Colonic mucosa (tissue), 4 donors: ENCODE measurements around the gene UPF3B. TPM values are rescaled to one million over a fixed set of nuclear protein-coding genes. Genes with fewer than 3 reads are reported as not detected.

Source experiments
- DNase-seq: peaks from one replicate; pipeline ENCODE4 v3.0.0-alpha.2; 2020
- H3K27ac ChIP-seq: fragments of 200-600 bp; one replicate; pipeline ENCODE4 v1.8.0; 2021
- H3K27me3 ChIP-seq: fragments of 200-600 bp; one replicate; pipeline ENCODE4 v1.8.0; 2021
- H3K36me3 ChIP-seq: fragments of 200-600 bp; one replicate; pipeline ENCODE4 v1.8.0; 2021
- H3K4me1 ChIP-seq: fragments of 200-600 bp; one replicate; pipeline ENCODE4 v1.8.0; 2021; ENCODE audit warnings: mild to moderate bottlenecking
- H3K4me3 ChIP-seq: fragments of 200-600 bp; one replicate; pipeline ENCODE4 v1.8.0; 2021
- H3K9ac ChIP-seq, 2 donors: one replicate each; pipeline ENCODE4 v1.7.0; 2013; ENCODE audit warnings: control low read depth in 2 of 2, low read depth in 2 of 2, low read length in 2 of 2
- H3K9me3 ChIP-seq: fragments of 200-600 bp; one replicate; pipeline ENCODE4 v1.8.0; 2021
- intact Hi-C: fragments of 100-400 bp; cut with DNase I; formaldehyde crosslinking; loops from one replicate; pipeline ENCODE4 v1.14.1; 2022
- total RNA-seq, 2 donors: library from RNA; stranded (reverse); fragmentation: NEBNext Ultra II Directional in 1 of 2; extraction: Animal tissue kit (Norgen Biotek cat#: 25700) in 1 of 2; gene quantifications; one replicate each; pipeline ENCODE4 v1.2.1, GENCODE V29; 2021
- TF ChIP-seq, protein P1 (sequence below): fragments of 200-600 bp; IDR thresholded peaks from one replicate; pipeline ENCODE4 v1.8.0; 2022; ENCODE audit warnings: antibody characterized with exemption, mild to moderate bottlenecking
- donor health status: healthy.
- donor health status: DM: no; HTN: no; CAD: no.
- donor health status: DM: no; HTN: no; CAD: no.

Gene UPF3B
- total RNA-seq, 2 donors from 2014 or later = 10.2 to 10.5 TPM

DNA sequence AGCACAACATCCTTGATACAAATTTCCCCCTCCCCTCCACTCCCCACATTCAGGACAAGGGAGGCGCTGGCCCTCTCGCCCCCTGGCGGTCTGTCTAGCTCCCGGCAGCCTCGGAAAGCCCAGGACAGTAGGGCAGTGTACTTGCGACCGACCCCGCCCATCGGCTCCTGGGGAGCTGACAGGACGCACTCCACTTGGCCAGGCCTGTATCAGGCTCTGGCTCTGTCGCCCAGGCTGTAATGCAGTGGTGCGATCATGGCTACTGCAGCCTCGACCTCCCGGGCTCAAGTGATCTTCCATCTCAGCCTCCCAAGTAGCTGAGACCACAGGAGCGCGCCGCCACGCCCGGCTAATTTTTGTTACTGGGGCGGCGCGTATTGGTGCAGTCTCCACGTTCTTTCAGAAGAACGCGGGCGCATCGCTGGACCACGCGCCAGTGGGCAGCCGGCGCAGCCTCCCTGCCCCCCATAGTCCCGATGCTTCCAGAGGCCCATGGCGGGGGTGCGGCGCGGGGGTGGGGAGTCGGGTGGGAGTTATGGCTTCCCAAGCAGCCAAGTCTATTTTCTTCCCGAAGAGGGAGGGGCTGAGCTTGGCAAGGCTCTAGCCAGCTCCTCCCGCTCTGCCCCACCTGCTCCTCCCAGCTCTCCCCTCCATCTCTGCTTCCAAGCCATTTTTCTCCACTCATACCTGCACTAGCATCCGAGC, 35.1 kb upstream of the UPF3B start:
- TF ChIP-seq, protein P1, sequence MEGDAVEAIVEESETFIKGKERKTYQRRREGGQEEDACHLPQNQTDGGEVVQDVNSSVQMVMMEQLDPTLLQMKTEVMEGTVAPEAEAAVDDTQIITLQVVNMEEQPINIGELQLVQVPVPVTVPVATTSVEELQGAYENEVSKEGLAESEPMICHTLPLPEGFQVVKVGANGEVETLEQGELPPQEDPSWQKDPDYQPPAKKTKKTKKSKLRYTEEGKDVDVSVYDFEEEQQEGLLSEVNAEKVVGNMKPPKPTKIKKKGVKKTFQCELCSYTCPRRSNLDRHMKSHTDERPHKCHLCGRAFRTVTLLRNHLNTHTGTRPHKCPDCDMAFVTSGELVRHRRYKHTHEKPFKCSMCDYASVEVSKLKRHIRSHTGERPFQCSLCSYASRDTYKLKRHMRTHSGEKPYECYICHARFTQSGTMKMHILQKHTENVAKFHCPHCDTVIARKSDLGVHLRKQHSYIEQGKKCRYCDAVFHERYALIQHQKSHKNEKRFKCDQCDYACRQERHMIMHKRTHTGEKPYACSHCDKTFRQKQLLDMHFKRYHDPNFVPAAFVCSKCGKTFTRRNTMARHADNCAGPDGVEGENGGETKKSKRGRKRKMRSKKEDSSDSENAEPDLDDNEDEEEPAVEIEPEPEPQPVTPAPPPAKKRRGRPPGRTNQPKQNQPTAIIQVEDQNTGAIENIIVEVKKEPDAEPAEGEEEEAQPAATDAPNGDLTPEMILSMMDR = peak; percentile 43
- DNase-seq = peak; percentile 77
- H3K4me3 ChIP-seq = peak overlapping the region; percentile 33
- H3K9me3 ChIP-seq = no peaks in the 10 kb centered on the region
- no peaks in the 10 kb centered on the region for H3K27me3 ChIP-seq
- H3K9ac ChIP-seq = no peak overlapping the region
- intact Hi-C loops = loop anchor here (10.0 kb wide), 1 partner anchor 373 kb away; no protein-coding TSS in a partner anchor
- no peaks in the 10 kb centered on the region for H3K36me3 ChIP-seq
- no peak overlapping the region for H3K27ac ChIP-seq
- no peaks in the 10 kb centered on the region for H3K4me1 ChIP-seq

DNA sequence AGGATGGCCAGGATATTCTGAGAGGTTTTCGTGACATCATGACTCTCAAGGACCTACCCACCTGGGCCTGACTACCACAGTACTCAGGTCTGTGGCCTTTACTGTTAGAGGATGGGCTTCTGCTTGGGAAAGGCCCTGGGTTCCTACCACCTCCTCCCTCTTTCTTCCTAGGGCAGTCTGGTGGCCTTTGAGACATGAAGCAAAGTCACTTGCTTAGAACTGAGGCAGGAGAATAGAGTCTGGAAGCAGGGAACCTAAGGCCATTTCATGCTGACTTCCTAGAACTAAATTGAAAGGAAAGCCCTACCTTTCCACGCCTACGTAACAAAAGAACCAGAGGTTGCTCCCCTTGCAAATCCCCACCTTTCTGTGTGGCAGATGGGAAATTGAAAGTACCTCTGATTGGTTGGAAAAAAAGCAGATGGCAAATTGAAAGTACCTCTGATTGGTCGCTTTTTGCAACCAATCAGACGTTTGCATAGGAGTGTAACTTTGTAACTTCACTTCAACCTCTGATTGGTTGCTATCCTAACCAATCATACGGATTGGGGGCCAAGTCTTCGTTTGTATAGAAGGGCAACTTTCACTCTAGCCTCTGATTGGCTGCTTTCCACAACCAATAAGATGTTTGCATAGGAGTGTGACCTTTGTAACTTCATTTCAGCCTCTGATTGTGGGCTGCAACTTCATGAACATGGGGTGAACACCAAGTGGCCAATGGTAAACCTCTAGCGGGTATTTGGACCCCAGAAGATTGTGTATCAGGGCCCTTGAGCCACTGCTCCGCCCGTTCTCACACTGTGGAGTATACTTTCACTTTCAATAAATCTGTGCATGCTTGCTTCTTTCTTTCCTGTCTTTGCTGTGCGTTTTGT, 33.0 kb upstream of the UPF3B start:
- H3K9ac ChIP-seq = peak overlapping the region in 1 of 2 donors; percentile 0
- H3K27ac ChIP-seq = no peak overlapping the region
- H3K9me3 ChIP-seq = no peaks in the 10 kb centered on the region
- H3K4me1 ChIP-seq = no peaks in the 10 kb centered on the region
- peak; percentile 29 for DNase-seq
- no peaks in the 10 kb centered on the region for H3K27me3 ChIP-seq
- intact Hi-C loops = loop anchor here (10.0 kb wide), 1 partner anchor 371 kb away; no protein-coding TSS in a partner anchor
- TF ChIP-seq, protein P1 = no peak
- no peak overlapping the region for H3K4me3 ChIP-seq
- no peaks in the 10 kb centered on the region for H3K36me3 ChIP-seq

DNA sequence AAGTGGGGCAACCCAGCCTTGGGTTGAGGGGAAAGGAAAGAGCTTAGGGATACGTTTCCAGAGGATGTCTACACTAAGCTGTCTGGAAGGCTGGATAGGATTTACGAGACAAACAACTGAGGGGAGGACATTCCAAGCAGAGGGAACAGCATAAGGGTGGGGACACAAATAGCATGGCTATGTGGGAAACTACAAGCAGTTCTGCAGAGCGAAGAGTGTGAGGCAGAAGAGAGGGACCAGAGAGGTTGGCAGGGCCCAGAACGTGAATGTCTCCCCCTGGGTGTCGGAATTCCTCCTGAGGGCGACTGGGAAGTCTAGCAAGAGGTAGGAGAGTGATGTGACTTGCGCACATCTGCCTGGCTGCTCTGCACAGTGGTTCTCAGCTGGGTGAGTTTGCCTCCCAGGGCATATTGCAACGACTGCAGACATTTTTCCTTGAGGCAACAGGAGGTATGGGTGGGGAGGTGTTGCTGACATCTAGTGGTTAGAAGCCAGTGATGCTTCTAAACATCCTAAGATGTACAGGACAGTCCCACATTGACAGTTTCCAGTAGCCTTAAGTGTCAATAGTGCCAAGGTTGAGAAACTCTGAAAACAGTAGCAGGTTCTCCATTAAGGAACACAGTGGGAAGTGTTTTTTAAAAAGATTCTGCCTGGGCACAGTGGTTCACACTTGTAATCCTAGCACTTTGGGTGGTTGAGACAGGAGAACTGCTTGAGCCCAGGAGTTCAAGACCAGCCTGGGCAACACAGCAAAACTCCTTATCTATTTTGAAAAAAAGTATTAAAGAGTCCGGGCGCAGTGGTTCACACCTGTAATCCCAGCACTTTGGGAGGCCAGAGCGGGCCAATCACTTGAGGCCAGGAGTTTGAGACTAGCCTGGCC, 28.0 kb upstream of the UPF3B start:
- intact Hi-C loops = loop anchor here (10.0 kb wide), 1 partner anchor 366 kb away; no protein-coding TSS in a partner anchor
- no peak overlapping the region for H3K9ac ChIP-seq
- no peaks in the 10 kb centered on the region for H3K36me3 ChIP-seq
- H3K4me3 ChIP-seq = no peak overlapping the region
- TF ChIP-seq, protein P1 = peak; percentile 24
- DNase-seq = peak; percentile 24
- no peaks in the 10 kb centered on the region for H3K9me3 ChIP-seq
- no peak overlapping the region for H3K27ac ChIP-seq
- H3K27me3 ChIP-seq = no peaks in the 10 kb centered on the region
- no peaks in the 10 kb centered on the region for H3K4me1 ChIP-seq

DNA sequence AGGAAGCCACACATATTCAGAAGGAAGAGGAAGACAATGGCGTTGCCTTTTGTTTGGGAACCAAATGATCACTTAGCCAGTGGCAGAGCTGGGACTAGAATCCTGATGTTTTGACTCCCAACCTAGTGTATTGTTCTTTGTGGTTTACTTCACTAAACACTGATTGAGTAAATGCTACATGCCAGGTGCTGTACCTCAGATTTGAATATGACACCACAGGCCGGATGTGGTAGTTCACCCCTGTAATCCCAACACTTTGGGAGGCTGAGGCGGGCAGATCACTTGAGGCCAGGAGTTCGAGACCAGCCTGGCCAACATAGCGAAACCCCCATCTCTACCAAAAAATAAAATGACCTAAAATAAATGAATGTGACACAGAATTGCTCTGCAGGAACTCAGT, 27.3 kb upstream of the UPF3B start:
- TF ChIP-seq, protein P1 = no peak
- DNase-seq = no peak
- Histone ChIP-seq H3K27me3 (no peaks in the 10 kb centered on the region), H3K4me1 (no peaks in the 10 kb centered on the region), H3K27ac (no peak overlapping the region), H3K9ac (no peak overlapping the region), H3K4me3 (no peak overlapping the region), H3K36me3 (no peaks in the 10 kb centered on the region), H3K9me3 (no peaks in the 10 kb centered on the region)
- intact Hi-C loops = loop anchor here (10.0 kb wide), 1 partner anchor 365 kb away; no protein-coding TSS in a partner anchor

DNA sequence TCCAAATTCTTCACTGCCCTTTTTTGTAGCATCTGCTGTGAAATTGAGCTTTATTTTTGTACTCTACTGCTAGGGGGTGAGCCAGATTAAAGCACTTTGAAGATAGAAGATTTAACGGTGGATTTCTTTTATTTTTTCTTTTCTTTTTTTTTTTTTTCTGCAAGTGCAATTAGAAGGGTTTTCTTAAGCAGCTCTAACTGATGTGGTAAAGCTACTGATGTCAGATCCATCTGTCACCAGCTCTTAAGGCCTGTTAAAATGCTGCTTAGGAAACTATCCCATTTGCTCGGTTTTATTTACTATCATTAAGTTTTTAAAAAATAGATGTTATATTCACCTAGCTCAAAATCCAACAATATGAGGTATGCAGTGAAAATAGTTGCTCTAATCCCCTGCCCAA, 26.0 kb upstream of the UPF3B start:
- Histone ChIP-seq H3K4me1 (no peaks in the 10 kb centered on the region), H3K36me3 (no peaks in the 10 kb centered on the region), H3K27me3 (no peaks in the 10 kb centered on the region), H3K9me3 (no peaks in the 10 kb centered on the region), H3K4me3 (no peak overlapping the region), H3K9ac (no peak overlapping the region), H3K27ac (no peak overlapping the region)
- no peak for DNase-seq
- TF ChIP-seq, protein P1 = no peak
- intact Hi-C loops = no loop called here
